NCI-H1436 (cell line): Measurements from ENCODE around the gene PIM3.

Source experiments
- DNase-seq: peaks from one replicate; lab custom pipeline; 2025; lab: John Stamatoyannopoulos, UW

The PIM3 gene

GRCh38 chr22:49943771-49944398, 16.7 kb upstream of the PIM3 start:
- no peak for DNase-seq

DNA sequence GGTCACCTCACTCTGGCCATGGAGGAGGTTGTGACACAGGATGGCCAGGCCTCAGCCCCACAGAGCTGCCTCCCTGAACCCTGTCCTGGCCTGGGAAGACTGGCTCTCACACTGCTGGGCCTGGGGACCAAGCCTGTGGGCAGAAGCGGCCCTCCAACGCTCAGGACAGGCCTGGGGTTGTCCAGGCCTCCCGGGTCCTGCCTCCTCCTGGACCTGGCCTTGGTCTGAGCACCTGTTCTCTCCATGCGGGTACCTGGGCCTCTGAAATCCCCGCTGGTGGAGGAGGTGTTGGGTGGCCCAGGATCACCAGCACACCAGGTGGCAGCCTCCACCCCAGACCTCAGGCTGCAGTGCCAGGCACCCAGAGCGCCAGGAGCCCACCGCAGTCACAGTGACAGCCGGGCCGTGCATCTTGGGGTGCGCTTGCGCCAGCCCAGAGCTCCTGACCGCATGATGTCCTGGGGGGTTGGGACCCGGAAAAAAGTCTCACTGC, 16.1 kb upstream of the PIM3 start:
- DNase-seq, result no peak

DNA sequence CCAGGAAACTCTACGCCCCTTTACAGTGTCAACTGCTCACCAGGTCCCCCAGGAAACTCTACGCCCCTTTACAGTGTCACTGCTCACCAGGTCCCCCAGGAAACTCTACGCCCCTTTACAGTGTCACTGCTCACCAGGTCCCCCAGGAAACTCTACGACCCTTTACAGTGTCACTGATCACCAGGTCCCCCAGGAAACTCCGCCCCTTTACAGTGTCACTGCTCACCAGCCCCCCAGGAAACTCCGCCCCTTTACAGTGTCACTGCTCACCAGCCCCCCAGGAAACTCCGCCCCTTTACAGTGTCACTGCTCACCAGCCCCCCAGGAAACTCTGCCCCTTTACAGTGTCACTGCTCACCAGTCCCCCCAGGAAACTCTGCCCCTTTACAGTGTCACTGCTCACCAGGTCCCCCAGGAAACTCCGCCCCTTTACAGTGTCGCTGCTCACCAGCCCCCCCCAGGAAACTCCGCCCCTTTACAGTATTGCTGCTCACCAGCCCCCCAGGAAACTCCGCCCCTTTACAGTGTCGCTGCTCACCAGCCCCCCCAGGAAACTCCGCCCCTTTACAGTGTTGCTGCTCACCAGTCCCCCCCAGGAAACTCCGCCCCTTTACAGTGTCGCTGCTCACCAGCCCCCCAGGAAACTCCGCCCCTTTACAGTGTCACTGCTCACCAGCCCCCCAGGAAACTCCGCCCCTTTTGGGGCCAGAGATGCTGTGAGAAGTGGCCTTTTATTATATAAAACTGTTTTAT, 15.4 kb upstream of the PIM3 start:
- DNase-seq, result peak; percentile 89

GRCh38 chr22:49946612-49947295, 13.8 kb upstream of the PIM3 start:
- no peak for DNase-seq

- DNase-seq, result no peak
These were observed 13.3 kb upstream of the PIM3 start for GRCh38 chr22:49947296-49947622.

GRCh38 chr22:49948116-49948957, 12.2 kb upstream of the PIM3 start:
- no peak for DNase-seq

DNA sequence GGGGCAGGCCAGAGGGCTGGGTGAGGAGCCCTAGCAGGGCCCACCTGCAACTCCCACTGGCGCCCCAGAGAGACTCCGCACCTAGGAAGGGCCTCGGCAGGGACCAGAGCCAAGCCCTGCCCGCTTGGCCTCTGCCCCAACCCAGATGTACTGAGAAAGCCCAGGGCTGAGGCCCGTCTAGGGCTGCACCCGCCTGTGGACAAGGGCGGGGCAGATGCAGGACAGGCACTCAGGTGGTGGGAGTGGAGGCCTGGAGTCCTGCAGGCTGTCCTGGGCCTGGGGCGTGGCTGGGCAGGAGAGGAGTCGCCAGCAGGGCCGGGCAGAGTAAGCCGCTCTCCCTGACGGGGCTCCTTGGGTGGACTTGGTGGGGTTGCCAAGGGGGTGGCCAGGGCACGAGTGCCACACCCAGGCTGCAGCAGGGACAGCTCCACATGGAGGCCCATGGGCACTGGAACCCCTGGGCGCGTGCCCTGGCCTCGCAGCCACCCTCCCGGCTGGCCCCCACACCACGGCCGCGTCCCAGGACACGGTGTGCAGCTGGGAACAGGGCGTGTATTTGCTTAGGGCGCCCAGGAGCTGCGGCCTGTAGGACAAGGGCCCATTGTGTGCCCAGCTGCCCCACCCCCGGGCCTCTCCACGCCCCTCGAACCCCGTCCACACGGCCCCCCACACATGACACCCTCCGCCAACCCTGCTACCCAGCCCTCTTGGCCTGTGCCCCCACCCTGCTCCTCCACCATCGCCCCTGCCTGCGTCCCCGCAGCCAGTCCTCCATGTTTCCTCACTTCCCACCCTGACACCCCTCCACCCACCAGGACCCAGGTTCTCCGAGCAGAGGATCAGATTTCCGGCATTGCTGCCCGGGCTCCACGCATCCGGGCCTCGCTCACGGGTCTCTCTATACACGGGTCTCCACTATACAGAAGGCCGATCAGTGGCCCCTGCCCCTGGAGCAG, 11.3 kb upstream of the PIM3 start:
- DNase-seq, result no peak

GRCh38 chr22:49949914-49950292, 10.7 kb upstream of the PIM3 start:
- no peak for DNase-seq

GRCh38 chr22:49950396-49950994, 10.1 kb upstream of the PIM3 start:
- DNase-seq, result no peak

DNA sequence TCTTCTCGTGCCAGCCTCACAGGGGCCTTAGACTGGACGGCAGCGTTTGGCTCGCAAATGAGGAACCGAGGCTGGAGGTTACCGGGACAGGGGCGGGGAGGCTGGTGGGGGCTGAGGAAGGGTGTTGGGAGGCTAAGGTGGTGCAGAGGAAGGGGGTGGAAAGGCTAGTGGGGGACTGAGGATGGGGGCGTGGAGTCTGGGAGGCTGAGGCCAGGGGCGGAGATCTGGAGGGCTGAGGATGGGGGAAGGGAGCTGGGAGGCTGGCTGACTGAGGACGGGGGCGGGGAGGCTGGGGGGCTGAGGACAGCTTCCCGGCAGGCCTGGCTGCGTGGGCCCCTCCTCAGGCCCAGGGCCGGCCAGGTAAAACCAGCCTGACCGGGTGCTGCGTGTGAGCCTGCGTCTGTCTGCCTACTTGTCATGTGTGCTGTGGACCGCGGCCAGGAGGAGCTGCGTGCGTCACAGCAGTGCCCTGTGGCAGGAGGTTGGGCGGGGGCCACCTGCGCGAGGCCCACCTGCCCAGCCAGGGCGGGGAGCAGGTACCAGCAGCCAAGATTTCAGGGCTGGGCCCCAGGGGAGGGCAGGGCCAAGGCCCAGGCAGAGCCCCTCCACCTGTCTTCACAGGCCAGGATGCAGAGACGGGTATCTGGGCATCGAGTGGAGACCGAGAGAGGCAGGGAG, 9.4 kb upstream of the PIM3 start:
- DNase-seq, result no peak

GRCh38 chr22:49951678-49951985, 8.9 kb upstream of the PIM3 start:
- no peak for DNase-seq

DNA sequence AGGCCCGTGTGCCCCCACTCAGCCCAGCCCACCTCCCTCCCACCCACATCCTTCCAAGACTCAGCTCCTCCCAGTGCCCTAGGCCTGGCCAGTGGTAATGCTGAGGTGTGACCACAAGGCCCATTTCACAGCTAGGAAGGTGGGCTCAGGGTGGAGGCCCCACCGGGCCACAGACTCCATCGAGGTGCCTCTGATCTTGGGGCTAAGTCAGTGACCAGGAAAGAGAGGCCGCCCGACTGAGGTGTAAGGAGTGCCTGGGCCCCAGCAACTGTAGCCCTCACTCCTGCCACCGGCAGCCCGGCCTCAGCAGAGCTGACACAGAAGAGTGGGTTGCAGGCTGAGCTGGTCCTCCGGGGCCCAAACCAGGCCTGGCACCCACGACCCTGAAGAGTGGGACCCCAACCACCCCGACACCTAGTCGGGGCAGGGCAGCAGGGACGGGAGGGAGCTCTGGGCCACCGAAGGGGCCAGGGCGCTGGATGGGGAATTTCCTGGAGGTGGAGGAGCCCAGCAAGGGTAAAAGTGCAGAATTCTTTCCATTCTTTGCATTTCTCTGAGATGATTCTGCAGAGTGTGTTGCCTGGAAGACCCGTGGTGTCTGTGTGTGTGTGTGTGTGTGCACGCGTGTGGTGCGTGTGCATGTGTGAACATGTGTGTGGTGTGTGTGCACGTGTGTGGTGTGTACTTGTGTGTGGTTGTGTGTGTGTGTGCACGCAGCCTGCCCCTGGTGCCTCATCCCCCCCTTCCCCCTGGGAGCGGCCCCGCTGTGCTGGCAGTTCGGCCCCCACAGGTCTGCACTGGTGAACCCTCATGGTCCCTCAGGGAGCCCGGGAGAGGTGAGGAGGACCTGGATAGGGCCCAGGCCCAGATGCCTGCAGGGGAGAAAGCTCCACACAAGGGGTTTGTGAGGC, 8.3 kb upstream of the PIM3 start:
- DNase-seq, result no peak

GRCh38 chr22:49953027-49953679, 7.4 kb upstream of the PIM3 start:
- DNase-seq, result no peak

- no peak for DNase-seq
These were observed 6.8 kb upstream of the PIM3 start for GRCh38 chr22:49953680-49954344.

DNA sequence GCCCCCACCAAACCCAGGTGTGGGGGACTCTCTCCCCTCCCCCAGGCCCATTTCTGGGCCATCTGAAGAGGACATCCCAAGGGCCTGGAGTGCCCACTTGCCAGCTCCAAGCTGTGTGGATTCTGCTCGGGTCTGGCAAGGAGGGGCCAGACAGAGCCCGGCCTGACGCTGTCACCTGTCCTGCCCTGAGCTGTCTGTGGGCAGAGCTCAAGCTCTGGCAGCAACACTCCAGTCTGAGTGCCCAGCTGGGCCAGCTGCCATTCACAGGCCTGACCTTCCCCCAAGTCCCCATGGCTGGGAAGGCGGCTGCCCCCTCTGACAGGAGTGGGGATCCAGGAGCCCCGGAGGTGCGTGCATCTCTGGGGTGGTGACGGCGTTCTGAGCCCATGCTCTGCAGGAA, 6.2 kb upstream of the PIM3 start:
- no peak for DNase-seq

DNA sequence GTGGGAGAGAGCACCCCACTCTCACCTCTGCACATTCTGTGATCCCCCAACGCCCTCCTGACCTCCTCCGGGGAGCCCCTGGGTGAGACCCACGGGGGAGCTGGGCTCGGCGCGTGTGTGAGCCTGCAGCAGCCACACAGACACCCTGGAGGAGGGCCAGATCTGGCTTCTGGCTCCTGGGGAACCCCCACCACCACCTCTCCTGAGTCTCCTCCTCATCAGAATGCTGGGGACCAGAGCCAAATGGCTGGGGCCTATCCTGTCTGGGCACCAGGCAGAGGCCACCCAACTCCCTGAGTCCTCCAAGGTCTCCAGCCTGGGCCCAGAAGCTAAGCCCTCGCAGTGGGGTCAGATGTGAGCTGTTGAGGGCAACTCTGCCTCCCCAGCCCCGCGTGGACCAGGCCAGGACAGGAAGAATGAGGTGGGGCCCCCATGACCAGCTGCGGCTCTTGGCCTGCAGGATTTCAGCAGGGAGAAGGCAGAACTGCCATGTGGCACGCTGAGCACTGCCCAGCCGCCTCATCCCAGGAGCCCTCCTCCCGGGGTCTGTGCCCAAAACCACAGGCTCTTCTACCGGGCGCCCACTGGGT, 5.5 kb upstream of the PIM3 start:
- DNase-seq, result no peak

GRCh38 chr22:49955581-49956417, 4.8 kb upstream of the PIM3 start:
- no peak for DNase-seq
